Activated CD8-positive, alpha-beta memory T cell treated with anti-CD3 and anti-CD28 coated beads, Interleukin-2, amount 50 U/mL, for 4 hours (primary cell): ENCODE measurements around the gene COG5.

Experiments used
- DNase-seq: peaks from one replicate; pipeline ENCODE4 v3.0.0-alpha.2; 2020

The COG5 gene

GRCh38 chr7:107453388-107453787 lies 110.3 kb downstream of the COG5 start:
- DNase-seq: no peak

DNA sequence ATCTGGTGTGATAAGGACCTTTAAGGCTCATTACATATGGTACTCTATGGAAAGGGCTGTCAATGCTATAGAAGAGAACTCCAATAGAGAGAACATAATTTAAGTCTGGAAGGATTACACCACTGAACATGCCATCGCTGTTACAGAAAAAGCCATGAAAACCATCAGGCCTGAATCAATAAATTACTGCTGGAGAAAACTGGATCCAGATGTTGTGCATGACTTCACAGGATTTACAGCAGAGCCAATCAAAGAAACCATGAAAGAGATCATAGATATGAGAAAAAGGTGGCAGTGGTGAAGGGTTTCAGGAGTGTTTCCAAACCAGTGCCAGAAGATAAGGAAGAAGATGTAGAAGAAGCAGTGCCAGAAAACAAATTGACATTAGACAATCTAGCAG lies 112.8 kb downstream of the COG5 start:
- DNase-seq: no peak

DNA sequence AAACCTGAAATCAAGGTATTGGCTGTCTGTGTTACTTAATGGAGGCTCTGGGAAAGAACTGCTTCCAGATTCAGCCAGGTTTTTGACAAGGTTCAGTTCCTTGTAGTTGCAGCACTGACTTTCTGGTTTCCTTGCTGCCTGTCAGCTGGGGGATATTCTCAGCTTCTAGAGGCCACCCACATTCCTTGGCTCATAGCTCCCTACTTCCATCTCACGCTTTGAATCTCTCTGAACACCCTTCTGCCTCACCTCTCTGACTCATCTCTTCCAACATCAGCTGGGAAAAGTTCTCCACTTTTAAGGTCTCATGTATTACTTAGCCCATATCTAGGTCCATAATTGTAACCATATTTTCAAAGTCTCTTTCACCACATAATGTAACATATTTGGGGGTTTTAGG lies 116.7 kb downstream of the COG5 start:
- no peak for DNase-seq

GRCh38 chr7:107446531-107446930 lies 117.2 kb downstream of the COG5 start:
- DNase-seq: no peak

- no peak for DNase-seq
Observed at GRCh38 chr7:107442678-107443077, 121.0 kb downstream of the COG5 start.

GRCh38 chr7:107441581-107442422 lies 121.9 kb downstream of the COG5 start:
- DNase-seq: no peak

- DNase-seq: no peak
Observed at GRCh38 chr7:107439025-107439424, 124.7 kb downstream of the COG5 start.

- no peak for DNase-seq
Observed at GRCh38 chr7:107435749-107436148, 128.0 kb downstream of the COG5 start.

GRCh38 chr7:107432261-107432660 lies 131.5 kb downstream of the COG5 start:
- DNase-seq: no peak

GRCh38 chr7:107430057-107430456 lies 133.7 kb downstream of the COG5 start:
- no peak for DNase-seq

- DNase-seq: no peak
Observed at GRCh38 chr7:107428642-107429041, 135.1 kb downstream of the COG5 start.

- DNase-seq: no peak
Observed at GRCh38 chr7:107427462-107427861, 136.3 kb downstream of the COG5 start.

DNA sequence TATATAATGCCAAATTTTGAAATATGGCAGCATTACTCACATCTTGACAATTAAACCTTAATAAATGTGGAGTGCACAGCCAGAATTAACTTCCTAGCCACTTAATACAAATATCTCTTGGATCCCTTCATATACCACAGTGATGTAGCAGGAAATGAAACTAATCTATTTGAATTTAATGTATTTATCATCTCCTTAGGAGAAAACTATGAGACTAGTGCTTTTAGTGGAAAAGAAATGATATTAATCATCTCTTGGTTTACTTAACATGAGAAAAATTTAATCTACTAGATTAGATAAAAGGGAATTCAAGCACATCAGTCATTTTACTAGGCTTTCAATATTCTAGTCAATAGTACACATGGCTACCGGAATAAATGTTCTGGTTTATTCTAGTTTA lies 149.5 kb downstream of the COG5 start:
- DNase-seq: no peak

DNA sequence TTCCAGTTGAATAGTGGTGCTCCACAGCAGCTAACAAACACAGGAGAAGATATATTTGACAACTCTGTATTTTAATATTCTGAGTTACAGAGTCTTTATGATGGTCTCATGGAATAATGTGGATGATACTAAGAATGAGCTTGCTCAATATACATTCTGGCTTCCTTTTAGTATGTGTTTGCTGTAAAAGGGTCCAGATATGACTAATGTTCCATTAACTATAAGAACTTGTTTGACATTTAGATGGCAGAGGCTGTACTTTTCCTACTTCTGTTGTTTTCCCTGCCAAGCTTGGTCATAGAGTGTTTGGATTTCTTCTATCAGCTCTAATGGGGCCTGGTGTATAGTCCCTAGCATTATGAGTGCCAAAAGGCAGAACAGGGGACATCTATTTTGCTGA lies 155.4 kb downstream of the COG5 start:
- DNase-seq: no peak

DNA sequence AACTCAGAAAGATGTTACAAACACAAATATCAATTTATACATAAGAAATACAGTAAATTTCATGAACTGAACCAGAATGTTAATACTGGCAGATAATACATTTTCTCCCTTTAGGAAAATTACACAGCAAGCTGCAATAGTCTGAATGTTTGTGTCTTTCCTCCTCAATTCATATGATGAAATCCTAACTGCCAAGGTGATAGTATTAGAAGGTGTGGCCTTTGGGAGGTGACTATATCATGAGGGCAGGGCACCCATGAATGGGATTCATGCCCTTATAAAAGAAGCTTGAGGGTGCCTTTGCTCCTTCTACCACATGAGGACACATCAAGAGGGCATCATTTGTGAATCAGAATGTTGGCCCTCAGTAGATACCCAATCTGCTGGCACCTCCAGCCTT lies 158.2 kb downstream of the COG5 start:
- no peak for DNase-seq

GRCh38 chr7:107404740-107405537 lies 158.8 kb downstream of the COG5 start:
- no peak for DNase-seq

DNA sequence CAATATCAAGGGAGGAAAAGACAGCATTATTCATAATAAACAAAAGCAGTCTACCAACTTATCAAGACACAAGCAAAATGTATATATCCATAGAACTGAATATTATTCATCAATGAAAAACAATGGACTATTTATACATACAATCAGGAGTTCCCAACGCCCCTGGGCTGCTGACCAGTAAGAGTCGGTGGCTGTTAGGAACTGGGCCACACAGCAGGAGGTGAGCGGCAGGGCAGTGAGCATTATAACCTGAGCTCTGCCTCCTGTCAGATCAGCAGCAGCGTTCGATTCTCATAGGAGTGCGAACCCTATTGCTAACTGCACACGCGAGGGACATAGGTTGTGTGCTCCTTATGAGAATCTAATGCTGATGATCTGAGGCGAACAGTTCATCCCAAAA lies 165.6 kb downstream of the COG5 start:
- DNase-seq: no peak

- DNase-seq: no peak
Observed at GRCh38 chr7:107396990-107397389, 166.7 kb downstream of the COG5 start.

DNA sequence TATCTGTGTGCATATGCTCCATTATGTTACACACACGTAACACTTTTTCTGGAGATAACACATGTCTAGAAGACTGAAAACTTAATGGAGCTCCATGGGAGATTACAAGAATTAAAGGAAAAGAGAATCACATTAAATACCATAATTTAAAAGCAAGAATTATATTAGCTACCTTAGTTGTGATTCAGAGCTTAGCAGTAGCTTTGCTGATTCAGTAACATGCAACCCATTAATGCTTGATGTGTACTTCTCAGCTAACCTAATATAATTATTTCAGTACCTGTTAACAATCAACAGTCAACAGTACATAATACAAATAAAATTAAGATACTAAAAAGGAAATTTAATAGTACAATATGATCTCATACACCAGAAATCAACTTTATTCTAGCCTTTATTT lies 167.6 kb downstream of the COG5 start:
- no peak for DNase-seq

- no peak for DNase-seq
Observed at GRCh38 chr7:107394831-107395230, 168.9 kb downstream of the COG5 start.

GRCh38 chr7:107394276-107394675 lies 169.4 kb downstream of the COG5 start:
- no peak for DNase-seq

- no peak for DNase-seq
Observed at GRCh38 chr7:107392830-107393229, 170.9 kb downstream of the COG5 start.

GRCh38 chr7:107390916-107391315 lies 172.8 kb downstream of the COG5 start:
- no peak for DNase-seq

- DNase-seq: no peak
Observed at GRCh38 chr7:107388604-107389003, 175.1 kb downstream of the COG5 start.
